CD14-positive monocyte (primary cell): Measurements from ENCODE around the gene FAM117B. TPM values are rescaled to one million over a fixed set of nuclear protein-coding genes. Genes with fewer than 3 reads are reported as not detected.

ENCODE experiments used
- DNase-seq, 3 donors: peaks; one replicate each; pipeline ENCODE4 v3.0.0-alpha.2; 2011 to 2022
- H2AFZ ChIP-seq: 2 replicates; pipeline ENCODE4 v1.6.0; 2012; ENCODE audit warnings: mild to moderate bottlenecking, low read depth, low read length, inconsistent platforms; ENCODE audit not compliant: insufficient read depth, poor library complexity, severe bottlenecking
- H3K27ac ChIP-seq, 2 donors: 1 replicate in 1 of 2; 2 replicates in 1 of 2; pipeline ENCODE4 v1.5.1; 2012 to 2013; ENCODE audit warnings: low read length in 2 of 2, control low read depth in 1 of 2, inconsistent platforms in 1 of 2, low read depth in 1 of 2, mild to moderate bottlenecking in 1 of 2
- H3K27me3 ChIP-seq, 2 donors: one replicate each; pipeline versions ENCODE4 v1.6.0 to v1.6.1; 2011 to 2013; ENCODE audit warnings: low read length in 2 of 2; ENCODE audit not compliant: control insufficient read depth in 2 of 2, insufficient read depth in 2 of 2
- H3K36me3 ChIP-seq, 2 donors: replicated peaks in 1 of 2; 1 replicate in 1 of 2; 2 replicates in 1 of 2; pipeline versions ENCODE4 v1.5.1 to v1.6.1; 2012 to 2013; ENCODE audit warnings: low read length in 2 of 2, control low read depth in 1 of 2, inconsistent platforms in 1 of 2, mild to moderate bottlenecking in 1 of 2; ENCODE audit not compliant: insufficient read depth in 2 of 2, control insufficient read depth in 1 of 2
- H3K4me1 ChIP-seq, 2 donors: 1 replicate in 1 of 2; 2 replicates in 1 of 2; pipeline versions ENCODE4 v1.5.1 to v1.6.1; 2012 to 2013; ENCODE audit warnings: low read length in 2 of 2, control low read depth in 1 of 2, inconsistent platforms in 1 of 2, mild to moderate bottlenecking in 1 of 2, moderate library complexity in 1 of 2; ENCODE audit not compliant: insufficient read depth in 2 of 2, control insufficient read depth in 1 of 2
- H3K4me2 ChIP-seq: replicated peaks from 2 replicates; pipeline ENCODE3; 2012; ENCODE audit warnings: low read length, moderate library complexity, mild to moderate bottlenecking; ENCODE audit not compliant: poor library complexity, severe bottlenecking; ENCODE audit errors: extremely low read depth
- H3K4me3 ChIP-seq, 3 experiments: fragments of 200-600 bp in 1 of 3; sonication (generic) in 1 of 3; replicated peaks in 1 of 3; 1 replicate in 2 of 3; 2 replicates in 1 of 3; pipeline ENCODE4 v1.5.1; 2011 to 2013; ENCODE audit warnings: low read length in 3 of 3, mild to moderate bottlenecking in 3 of 3, control low read depth in 2 of 3, low read depth in 2 of 3, inconsistent platforms in 1 of 3, moderate library complexity in 1 of 3
- H3K79me2 ChIP-seq: 2 replicates; pipeline ENCODE4 v1.6.0; 2012; ENCODE audit warnings: mild to moderate bottlenecking, control low read depth, inconsistent platforms, low read length, moderate library complexity; ENCODE audit not compliant: insufficient read depth
- H3K9ac ChIP-seq: 2 replicates; pipeline ENCODE4 v1.6.0; 2017; ENCODE audit warnings: low read length, mild to moderate bottlenecking; ENCODE audit not compliant: insufficient read depth, poor library complexity, severe bottlenecking
- H3K9me3 ChIP-seq, 2 donors: replicated peaks in 1 of 2; 1 replicate in 1 of 2; 2 replicates in 1 of 2; pipeline versions ENCODE4 v1.5.1 to v1.6.1; 2012 to 2013; ENCODE audit warnings: low read length in 2 of 2, control low read depth in 1 of 2; ENCODE audit not compliant: control insufficient read depth in 1 of 2, insufficient read depth in 1 of 2
- H4K20me1 ChIP-seq: 2 replicates; pipeline ENCODE4 v1.6.0; 2012; ENCODE audit warnings: mild to moderate bottlenecking, low read length, control low read depth, moderate library complexity; ENCODE audit not compliant: insufficient read depth
- H3K27ac Mint-ChIP-seq, 7 donors: one replicate each; pipeline ENCODE4 v1.8.0; 2020; ENCODE audit warnings: mild to moderate bottlenecking in 7 of 7, mixed read lengths in 7 of 7, moderate library complexity in 6 of 7, inconsistent platforms in 2 of 7
- H3K27me3 Mint-ChIP-seq, 3 donors: one replicate each; pipeline ENCODE4 v1.8.0; 2021 to 2022; ENCODE audit warnings: low read depth in 3 of 3, mild to moderate bottlenecking in 3 of 3, mixed read lengths in 3 of 3, moderate library complexity in 3 of 3, inconsistent platforms in 1 of 3
- H3K36me3 Mint-ChIP-seq, 2 donors: one replicate each; pipeline ENCODE4 v1.8.0; 2020; ENCODE audit warnings: mixed read lengths in 2 of 2, inconsistent platforms in 1 of 2, mild to moderate bottlenecking in 1 of 2
- H3K4me1 Mint-ChIP-seq: one replicate; pipeline ENCODE4 v1.8.0; 2020; ENCODE audit warnings: mild to moderate bottlenecking, mixed read lengths
- H3K4me3 Mint-ChIP-seq, 2 donors: one replicate each; pipeline ENCODE4 v1.8.0; 2020; ENCODE audit warnings: mild to moderate bottlenecking in 2 of 2, mixed read lengths in 2 of 2, moderate library complexity in 1 of 2
- H3K9me3 Mint-ChIP-seq, 7 donors: one replicate each; pipeline ENCODE4 v1.8.0; 2020 to 2022; ENCODE audit warnings: mixed read lengths in 7 of 7, mild to moderate bottlenecking in 6 of 7, moderate library complexity in 6 of 7, inconsistent platforms in 2 of 7
- WGBS: methylation state at CpG from one replicate; pipeline ENCODE4 v1.1.5; 2013; ENCODE audit warnings: missing lambda C conversion rate; ENCODE audit not compliant: insufficient coverage; 5-methylcytosine and 5-hydroxymethylcytosine counted together
- intact Hi-C, 2 donors: fragments of 100-400 bp; cut with micrococcal nuclease; formaldehyde crosslinking; loops; one replicate each; pipeline versions ENCODE4 v1.15.0 to v1.15.1; 2023
- polyA plus RNA-seq, 3 donors: library from polyadenylated mRNA; depleted of rRNA in 1 of 3; unstranded in 2 of 3; stranded (reverse) in 1 of 3; fragments of 300-500 nt in 2 of 3; fragments of >200 nt in 1 of 3; fragmentation: Illumina TruSeq in 2 of 3; gene quantifications; 1 replicate in 2 of 3; 2 replicates in 1 of 3; pipeline ENCODE4 v1.2.3, GENCODE V29; 2012 to 2021
- TF ChIP-seq, protein P1 (sequence below): fragments of 200-600 bp; IDR thresholded peaks from one replicate; pipeline ENCODE4 v1.8.0; 2022; ENCODE audit warnings: antibody characterized with exemption, mild to moderate bottlenecking

Gene FAM117B
- polyA plus RNA-seq, 3 donors, result 4.6 to 5.5 (median 4.6) TPM

DNA sequence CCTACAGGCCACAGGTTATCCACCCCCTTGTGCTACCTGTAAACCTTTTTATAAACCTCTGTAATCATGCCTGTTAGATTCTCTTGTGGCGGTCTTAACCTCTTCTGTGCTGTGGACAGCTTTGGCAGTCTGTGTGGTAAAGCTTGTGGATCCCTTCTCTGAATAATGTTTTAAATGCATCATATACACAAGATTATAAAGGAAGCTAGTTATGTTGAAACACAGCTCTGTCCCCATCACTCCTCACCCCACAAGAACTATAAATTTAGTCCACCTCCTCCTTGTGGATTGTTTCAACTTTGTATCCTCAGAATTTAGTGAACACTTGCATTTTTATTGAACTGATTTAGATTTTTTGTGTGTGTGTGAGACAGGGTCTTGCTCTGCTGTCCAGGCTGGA, 129.1 kb downstream of the FAM117B start:
- Histone ChIP-seq H3K4me1 (no peaks in the 10 kb centered on the region), H3K4me3 (no peak overlapping the region), H3K27ac (no peak overlapping the region), H3K9ac (no peak overlapping the region), H3K27me3 (no peaks in the 10 kb centered on the region), H3K79me2 (no peaks in the 10 kb centered on the region), H4K20me1 (no peaks in the 10 kb centered on the region), H3K9me3 (no peaks in the 10 kb centered on the region), H3K36me3 (peaks cover 18 to 49% of the 10 kb centered on the region in 2 donors), H3K4me2 (no peak overlapping the region), H2AFZ (no peak overlapping the region)
- H3K9me3 Mint-ChIP-seq, result no peaks in the 10 kb centered on the region
- peaks cover 36 to 52% of the 10 kb centered on the region in 2 donors for H3K36me3 Mint-ChIP-seq
- TF ChIP-seq, protein P1, sequence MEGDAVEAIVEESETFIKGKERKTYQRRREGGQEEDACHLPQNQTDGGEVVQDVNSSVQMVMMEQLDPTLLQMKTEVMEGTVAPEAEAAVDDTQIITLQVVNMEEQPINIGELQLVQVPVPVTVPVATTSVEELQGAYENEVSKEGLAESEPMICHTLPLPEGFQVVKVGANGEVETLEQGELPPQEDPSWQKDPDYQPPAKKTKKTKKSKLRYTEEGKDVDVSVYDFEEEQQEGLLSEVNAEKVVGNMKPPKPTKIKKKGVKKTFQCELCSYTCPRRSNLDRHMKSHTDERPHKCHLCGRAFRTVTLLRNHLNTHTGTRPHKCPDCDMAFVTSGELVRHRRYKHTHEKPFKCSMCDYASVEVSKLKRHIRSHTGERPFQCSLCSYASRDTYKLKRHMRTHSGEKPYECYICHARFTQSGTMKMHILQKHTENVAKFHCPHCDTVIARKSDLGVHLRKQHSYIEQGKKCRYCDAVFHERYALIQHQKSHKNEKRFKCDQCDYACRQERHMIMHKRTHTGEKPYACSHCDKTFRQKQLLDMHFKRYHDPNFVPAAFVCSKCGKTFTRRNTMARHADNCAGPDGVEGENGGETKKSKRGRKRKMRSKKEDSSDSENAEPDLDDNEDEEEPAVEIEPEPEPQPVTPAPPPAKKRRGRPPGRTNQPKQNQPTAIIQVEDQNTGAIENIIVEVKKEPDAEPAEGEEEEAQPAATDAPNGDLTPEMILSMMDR, result no peak
- no peaks in the 10 kb centered on the region for H3K27me3 Mint-ChIP-seq
- no peak overlapping the region for H3K4me3 Mint-ChIP-seq
- intact Hi-C loops, result no loop called here
- no peak overlapping the region for H3K27ac Mint-ChIP-seq
- peaks cover 11% of the 10 kb centered on the region for H3K4me1 Mint-ChIP-seq
- no CpG with 5 or more reads among the region's 1 CpG for WGBS
- no peak for DNase-seq

DNA sequence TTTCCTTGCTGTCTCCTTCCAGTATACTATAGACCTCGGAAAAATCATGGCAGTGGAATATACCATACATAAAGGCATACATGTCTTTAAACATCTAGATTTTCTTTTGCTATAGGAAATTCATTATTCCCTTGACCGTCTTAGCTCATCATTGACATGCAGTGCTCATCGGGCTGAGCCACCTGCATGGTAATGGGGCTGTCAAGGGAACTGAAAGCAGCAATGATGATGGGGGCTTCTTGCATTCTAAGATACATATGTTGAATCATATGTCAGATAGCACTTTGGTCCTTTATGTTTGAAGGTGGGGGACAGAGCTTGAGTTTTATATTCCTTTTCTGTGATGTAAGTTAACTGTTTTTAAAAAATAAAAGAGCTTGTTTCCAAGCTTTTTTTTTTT, 130.2 kb downstream of the FAM117B start:
- Mint-ChIP-seq H3K4me3 (no peak overlapping the region), H3K9me3 (no peaks in the 10 kb centered on the region), H3K27me3 (no peaks in the 10 kb centered on the region), H3K27ac (no peak overlapping the region), H3K36me3 (peaks cover 31 to 51% of the 10 kb centered on the region in 2 donors), H3K4me1 (peaks cover 11% of the 10 kb centered on the region)
- no peaks in the 10 kb centered on the region for H3K9me3 ChIP-seq
- H2AFZ ChIP-seq, result no peak overlapping the region
- no peak for DNase-seq
- no peak overlapping the region for H3K27ac ChIP-seq
- H3K27me3 ChIP-seq, result no peaks in the 10 kb centered on the region
- TF ChIP-seq, protein P1, result no peak
- H3K36me3 ChIP-seq, result peaks cover 12 to 43% of the 10 kb centered on the region in 2 donors
- H3K4me3 ChIP-seq, result no peak overlapping the region
- no peaks in the 10 kb centered on the region for H3K79me2 ChIP-seq
- intact Hi-C loops, result no loop called here
- WGBS, result no CpG with 5 or more reads among the region's 3 CpGs
- no peaks in the 10 kb centered on the region for H3K4me1 ChIP-seq
- no peak overlapping the region for H3K4me2 ChIP-seq
- H4K20me1 ChIP-seq, result no peaks in the 10 kb centered on the region
- H3K9ac ChIP-seq, result no peak overlapping the region
